GM23338 (cell line): ENCODE data around the gene ZSWIM5. TPM values are rescaled to one million over a fixed set of nuclear protein-coding genes. Genes with fewer than 3 reads are reported as not detected.

Experiments used
- CREB1 ChIP-seq: fragments of 250-450 bp; sonication (Bioruptor Pico); IDR thresholded peaks from 2 replicates; pipeline ENCODE4 v1.5.0; 2020; ENCODE audit warnings: low read depth, mild to moderate bottlenecking, moderate library complexity
- JUNB ChIP-seq: IDR thresholded peaks from one replicate; pipeline ENCODE4 v1.6.1; 2016; ENCODE audit warnings: antibody characterized with exemption; ENCODE audit not compliant: unreplicated experiment
- STAT1 ChIP-seq: IDR thresholded peaks from one replicate; pipeline ENCODE4 v1.6.1; 2016; ENCODE audit warnings: antibody characterized with exemption; ENCODE audit not compliant: unreplicated experiment
- polyA plus RNA-seq: library from polyadenylated mRNA; unstranded; fragments of >200 nt; fragmentation: Nextera tagmentation; extraction: Ambion mirVana; gene quantifications from 2 replicates; pipeline ENCODE4 v1.2.1, GENCODE V29; 2016
- total RNA-seq: library from RNA; depleted of rRNA; stranded (reverse); fragments of >200 nt; shearing (Covaris generic); gene quantifications from 2 replicates; pipeline ENCODE4 v1.2.3, GENCODE V29; 2014
- TF ChIP-seq, protein P1 (sequence below): fragments of 250-450 bp; sonication (Bioruptor Pico); IDR thresholded peaks from 2 replicates; pipeline ENCODE4 v1.5.0; 2020; ENCODE audit warnings: mild to moderate bottlenecking, moderate library complexity
- TF ChIP-seq, protein P2 (sequence below): IDR thresholded peaks from one replicate; pipeline ENCODE4 v1.6.1; 2018; ENCODE audit warnings: antibody characterized with exemption; ENCODE audit not compliant: unreplicated experiment
- TF ChIP-seq, protein P3 (sequence below): IDR thresholded peaks from 2 replicates; pipeline ENCODE4 v1.6.1; 2016; ENCODE audit warnings: antibody characterized with exemption

The ZSWIM5 gene
- total and polyA plus RNA-seq, 2 experiments from 2014 or later: 0.65 to 3.6 TPM

DNA sequence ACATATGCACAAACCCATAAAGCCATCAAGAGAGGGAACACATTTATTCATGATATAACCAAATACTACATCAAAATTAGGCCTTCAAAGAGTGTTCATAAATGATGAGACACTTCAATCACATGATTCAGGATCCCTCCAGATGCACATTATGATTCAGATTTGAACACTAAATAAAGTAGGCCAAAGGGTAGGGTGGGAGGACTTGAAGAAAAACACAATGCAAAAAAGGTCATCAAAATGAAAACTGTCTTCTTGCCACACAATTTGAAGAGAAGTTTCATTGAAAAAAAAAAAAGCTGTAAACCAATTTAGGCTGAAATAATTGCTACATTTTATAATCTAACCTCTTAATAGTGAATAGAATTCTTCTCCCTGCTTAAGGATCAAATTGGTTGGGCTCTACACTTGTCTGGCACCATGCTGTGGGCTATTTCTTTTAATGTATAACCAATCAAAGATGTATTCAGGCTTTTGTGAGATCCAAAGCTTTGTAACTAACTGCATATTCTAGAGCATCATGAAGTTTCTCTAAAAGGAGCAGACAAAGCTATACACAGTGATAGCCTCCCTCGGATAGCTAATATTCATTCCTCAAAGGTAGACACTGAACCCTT lies 58.1 kb downstream of the ZSWIM5 start (continued):
- TF ChIP-seq, protein P1, sequence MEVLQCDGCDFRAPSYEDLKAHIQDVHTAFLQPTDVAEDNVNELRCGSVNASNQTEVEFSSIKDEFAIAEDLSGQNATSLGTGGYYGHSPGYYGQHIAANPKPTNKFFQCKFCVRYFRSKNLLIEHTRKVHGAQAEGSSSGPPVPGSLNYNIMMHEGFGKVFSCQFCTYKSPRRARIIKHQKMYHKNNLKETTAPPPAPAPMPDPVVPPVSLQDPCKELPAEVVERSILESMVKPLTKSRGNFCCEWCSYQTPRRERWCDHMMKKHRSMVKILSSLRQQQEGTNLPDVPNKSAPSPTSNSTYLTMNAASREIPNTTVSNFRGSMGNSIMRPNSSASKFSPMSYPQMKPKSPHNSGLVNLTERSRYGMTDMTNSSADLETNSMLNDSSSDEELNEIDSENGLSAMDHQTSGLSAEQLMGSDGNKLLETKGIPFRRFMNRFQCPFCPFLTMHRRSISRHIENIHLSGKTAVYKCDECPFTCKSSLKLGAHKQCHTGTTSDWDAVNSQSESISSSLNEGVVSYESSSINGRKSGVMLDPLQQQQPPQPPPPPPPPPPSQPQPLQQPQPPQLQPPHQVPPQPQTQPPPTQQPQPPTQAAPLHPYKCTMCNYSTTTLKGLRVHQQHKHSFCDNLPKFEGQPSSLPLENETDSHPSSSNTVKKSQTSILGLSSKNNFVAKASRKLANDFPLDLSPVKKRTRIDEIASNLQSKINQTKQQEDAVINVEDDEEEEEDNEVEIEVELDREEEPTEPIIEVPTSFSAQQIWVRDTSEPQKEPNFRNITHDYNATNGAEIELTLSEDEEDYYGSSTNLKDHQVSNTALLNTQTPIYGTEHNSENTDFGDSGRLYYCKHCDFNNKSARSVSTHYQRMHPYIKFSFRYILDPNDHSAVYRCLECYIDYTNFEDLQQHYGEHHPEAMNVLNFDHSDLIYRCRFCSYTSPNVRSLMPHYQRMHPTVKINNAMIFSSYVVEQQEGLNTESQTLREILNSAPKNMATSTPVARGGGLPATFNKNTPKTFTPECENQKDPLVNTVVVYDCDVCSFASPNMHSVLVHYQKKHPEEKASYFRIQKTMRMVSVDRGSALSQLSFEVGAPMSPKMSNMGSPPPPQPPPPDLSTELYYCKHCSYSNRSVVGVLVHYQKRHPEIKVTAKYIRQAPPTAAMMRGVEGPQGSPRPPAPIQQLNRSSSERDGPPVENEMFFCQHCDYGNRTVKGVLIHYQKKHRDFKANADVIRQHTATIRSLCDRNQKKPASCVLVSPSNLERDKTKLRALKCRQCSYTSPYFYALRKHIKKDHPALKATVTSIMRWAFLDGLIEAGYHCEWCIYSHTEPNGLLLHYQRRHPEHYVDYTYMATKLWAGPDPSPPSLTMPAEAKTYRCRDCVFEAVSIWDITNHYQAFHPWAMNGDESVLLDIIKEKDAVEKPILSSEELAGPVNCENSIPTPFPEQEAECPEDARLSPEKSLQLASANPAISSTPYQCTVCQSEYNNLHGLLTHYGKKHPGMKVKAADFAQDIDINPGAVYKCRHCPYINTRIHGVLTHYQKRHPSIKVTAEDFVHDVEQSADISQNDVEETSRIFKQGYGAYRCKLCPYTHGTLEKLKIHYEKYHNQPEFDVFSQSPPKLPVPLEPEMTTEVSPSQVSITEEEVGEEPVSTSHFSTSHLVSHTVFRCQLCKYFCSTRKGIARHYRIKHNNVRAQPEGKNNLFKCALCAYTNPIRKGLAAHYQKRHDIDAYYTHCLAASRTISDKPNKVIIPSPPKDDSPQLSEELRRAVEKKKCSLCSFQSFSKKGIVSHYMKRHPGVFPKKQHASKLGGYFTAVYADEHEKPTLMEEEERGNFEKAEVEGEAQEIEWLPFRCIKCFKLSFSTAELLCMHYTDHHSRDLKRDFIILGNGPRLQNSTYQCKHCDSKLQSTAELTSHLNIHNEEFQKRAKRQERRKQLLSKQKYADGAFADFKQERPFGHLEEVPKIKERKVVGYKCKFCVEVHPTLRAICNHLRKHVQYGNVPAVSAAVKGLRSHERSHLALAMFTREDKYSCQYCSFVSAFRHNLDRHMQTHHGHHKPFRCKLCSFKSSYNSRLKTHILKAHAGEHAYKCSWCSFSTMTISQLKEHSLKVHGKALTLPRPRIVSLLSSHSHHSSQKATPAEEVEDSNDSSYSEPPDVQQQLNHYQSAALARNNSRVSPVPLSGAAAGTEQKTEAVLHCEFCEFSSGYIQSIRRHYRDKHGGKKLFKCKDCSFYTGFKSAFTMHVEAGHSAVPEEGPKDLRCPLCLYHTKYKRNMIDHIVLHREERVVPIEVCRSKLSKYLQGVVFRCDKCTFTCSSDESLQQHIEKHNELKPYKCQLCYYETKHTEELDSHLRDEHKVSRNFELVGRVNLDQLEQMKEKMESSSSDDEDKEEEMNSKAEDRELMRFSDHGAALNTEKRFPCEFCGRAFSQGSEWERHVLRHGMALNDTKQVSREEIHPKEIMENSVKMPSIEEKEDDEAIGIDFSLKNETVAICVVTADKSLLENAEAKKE (CRISPR knock-in tag): no peak
- TF ChIP-seq JUNB: no peak
- TF ChIP-seq, protein P2, sequence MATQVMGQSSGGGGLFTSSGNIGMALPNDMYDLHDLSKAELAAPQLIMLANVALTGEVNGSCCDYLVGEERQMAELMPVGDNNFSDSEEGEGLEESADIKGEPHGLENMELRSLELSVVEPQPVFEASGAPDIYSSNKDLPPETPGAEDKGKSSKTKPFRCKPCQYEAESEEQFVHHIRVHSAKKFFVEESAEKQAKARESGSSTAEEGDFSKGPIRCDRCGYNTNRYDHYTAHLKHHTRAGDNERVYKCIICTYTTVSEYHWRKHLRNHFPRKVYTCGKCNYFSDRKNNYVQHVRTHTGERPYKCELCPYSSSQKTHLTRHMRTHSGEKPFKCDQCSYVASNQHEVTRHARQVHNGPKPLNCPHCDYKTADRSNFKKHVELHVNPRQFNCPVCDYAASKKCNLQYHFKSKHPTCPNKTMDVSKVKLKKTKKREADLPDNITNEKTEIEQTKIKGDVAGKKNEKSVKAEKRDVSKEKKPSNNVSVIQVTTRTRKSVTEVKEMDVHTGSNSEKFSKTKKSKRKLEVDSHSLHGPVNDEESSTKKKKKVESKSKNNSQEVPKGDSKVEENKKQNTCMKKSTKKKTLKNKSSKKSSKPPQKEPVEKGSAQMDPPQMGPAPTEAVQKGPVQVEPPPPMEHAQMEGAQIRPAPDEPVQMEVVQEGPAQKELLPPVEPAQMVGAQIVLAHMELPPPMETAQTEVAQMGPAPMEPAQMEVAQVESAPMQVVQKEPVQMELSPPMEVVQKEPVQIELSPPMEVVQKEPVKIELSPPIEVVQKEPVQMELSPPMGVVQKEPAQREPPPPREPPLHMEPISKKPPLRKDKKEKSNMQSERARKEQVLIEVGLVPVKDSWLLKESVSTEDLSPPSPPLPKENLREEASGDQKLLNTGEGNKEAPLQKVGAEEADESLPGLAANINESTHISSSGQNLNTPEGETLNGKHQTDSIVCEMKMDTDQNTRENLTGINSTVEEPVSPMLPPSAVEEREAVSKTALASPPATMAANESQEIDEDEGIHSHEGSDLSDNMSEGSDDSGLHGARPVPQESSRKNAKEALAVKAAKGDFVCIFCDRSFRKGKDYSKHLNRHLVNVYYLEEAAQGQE: no peak
- no peak for TF ChIP-seq CREB1
- TF ChIP-seq STAT1: no peak
- TF ChIP-seq, protein P3, sequence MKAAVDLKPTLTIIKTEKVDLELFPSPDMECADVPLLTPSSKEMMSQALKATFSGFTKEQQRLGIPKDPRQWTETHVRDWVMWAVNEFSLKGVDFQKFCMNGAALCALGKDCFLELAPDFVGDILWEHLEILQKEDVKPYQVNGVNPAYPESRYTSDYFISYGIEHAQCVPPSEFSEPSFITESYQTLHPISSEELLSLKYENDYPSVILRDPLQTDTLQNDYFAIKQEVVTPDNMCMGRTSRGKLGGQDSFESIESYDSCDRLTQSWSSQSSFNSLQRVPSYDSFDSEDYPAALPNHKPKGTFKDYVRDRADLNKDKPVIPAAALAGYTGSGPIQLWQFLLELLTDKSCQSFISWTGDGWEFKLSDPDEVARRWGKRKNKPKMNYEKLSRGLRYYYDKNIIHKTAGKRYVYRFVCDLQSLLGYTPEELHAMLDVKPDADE: no peak
